Thyroid gland (tissue), 4 donors: ENCODE measurements around the gene GNAI1. TPM values are rescaled to one million over a fixed set of nuclear protein-coding genes. Genes with fewer than 3 reads are reported as not detected.

Experiments
- DNase-seq, 2 donors: peaks; one replicate each; pipeline ENCODE4 v3.0.0-alpha.2; 2019
- H3K27ac ChIP-seq, 3 donors: fragments of 200-600 bp; sonication (generic); 1 replicate in 2 of 3; 2 replicates in 1 of 3; pipeline ENCODE4 v1.5.1; 2016 to 2019; ENCODE audit warnings: mild to moderate bottlenecking in 1 of 3, moderate library complexity in 1 of 3
- H3K27me3 ChIP-seq: fragments of 200-600 bp; sonication (generic); one replicate; pipeline ENCODE4 v1.5.1; 2019
- H3K36me3 ChIP-seq, 2 donors: fragments of 200-600 bp; sonication (generic); one replicate each; pipeline ENCODE4 v1.5.1; 2016 to 2019
- H3K4me1 ChIP-seq, 2 donors: fragments of 200-600 bp; sonication (generic); one replicate each; pipeline ENCODE4 v1.5.1; 2017 to 2019
- H3K4me3 ChIP-seq, 3 donors: fragments of 200-600 bp; sonication (generic); replicated peaks in 1 of 3; 1 replicate in 2 of 3; 2 replicates in 1 of 3; pipeline ENCODE4 v1.5.1; 2016; ENCODE audit warnings: mild to moderate bottlenecking in 1 of 3
- H3K9me3 ChIP-seq: fragments of 200-600 bp; sonication (generic); one replicate; pipeline ENCODE4 v1.5.1; 2017
- CTCF ChIP-seq, 6 experiments: fragments of 200-600 bp in 3 of 6; fragments of 450-650 bp in 3 of 6; sonication (generic) in 3 of 6; IDR thresholded peaks; one replicate each; pipeline ENCODE4 v1.5.1; 2016 to 2019; ENCODE audit warnings: antibody characterized with exemption in 6 of 6, mild to moderate bottlenecking in 2 of 6, inconsistent platforms in 1 of 6, moderate library complexity in 1 of 6
- POLR2A ChIP-seq, 2 donors: fragments of 450-650 bp; IDR thresholded peaks; one replicate each; pipeline ENCODE4 v1.6.1; 2017; ENCODE audit warnings: antibody characterized with exemption in 2 of 2, mild to moderate bottlenecking in 2 of 2, moderate library complexity in 1 of 2
- WGBS, 2 donors: methylation state at CpG; one replicate each; pipeline ENCODE4 v1.1.5; 2017; 5-methylcytosine and 5-hydroxymethylcytosine counted together
- intact Hi-C: fragments of 100-400 bp; cut with DNase I; formaldehyde crosslinking; loops from one replicate; pipeline ENCODE4 v1.15.1; 2023
- total RNA-seq, 4 donors: library from RNA; depleted of rRNA; stranded (reverse); fragments of >200 nt; gene quantifications; one replicate each; pipeline ENCODE4 v1.2.3, GENCODE V29; 2016

Gene GNAI1
- total RNA-seq, 4 donors from 2014 or later: 32.1 to 52.7 (median 47.4) TPM

- 94 to 95% methylated on average over 4 of the region's 4 CpGs for WGBS, 2 donors
- DNase-seq: no peak
- Histone ChIP-seq H3K9me3 (no peaks in the 10 kb centered on the region), H3K27me3 (no peaks in the 10 kb centered on the region), H3K4me1 (peaks cover 4 to 7% of the 10 kb centered on the region in 2 donors), H3K36me3 (no peaks in the 10 kb centered on the region), H3K4me3 (no peak overlapping the region), H3K27ac (no peak overlapping the region)
- TF ChIP-seq POLR2A (IDR thresholded peaks at IDR 0.05) (no peak), CTCF (IDR thresholded peaks at IDR 0.05) (no peak)
- intact Hi-C loops: no loop called here
Measured at GRCh38 chr7:80247891-80248290, 113.3 kb downstream of the GNAI1 start.

- H3K4me1 ChIP-seq: no peaks in the 10 kb centered on the region
- no peaks in the 10 kb centered on the region for H3K27me3 ChIP-seq
- no peaks in the 10 kb centered on the region for H3K36me3 ChIP-seq
- H3K4me3 ChIP-seq: no peak overlapping the region
- H3K9me3 ChIP-seq: no peaks in the 10 kb centered on the region
- no peak overlapping the region for H3K27ac ChIP-seq
- intact Hi-C loops: no loop called here
- TF ChIP-seq CTCF (IDR thresholded peaks at IDR 0.05) (no peak), POLR2A (IDR thresholded peaks at IDR 0.05) (no peak)
- DNase-seq: no peak
Measured at GRCh38 chr7:80249184-80249583, 114.6 kb downstream of the GNAI1 start.

DNA sequence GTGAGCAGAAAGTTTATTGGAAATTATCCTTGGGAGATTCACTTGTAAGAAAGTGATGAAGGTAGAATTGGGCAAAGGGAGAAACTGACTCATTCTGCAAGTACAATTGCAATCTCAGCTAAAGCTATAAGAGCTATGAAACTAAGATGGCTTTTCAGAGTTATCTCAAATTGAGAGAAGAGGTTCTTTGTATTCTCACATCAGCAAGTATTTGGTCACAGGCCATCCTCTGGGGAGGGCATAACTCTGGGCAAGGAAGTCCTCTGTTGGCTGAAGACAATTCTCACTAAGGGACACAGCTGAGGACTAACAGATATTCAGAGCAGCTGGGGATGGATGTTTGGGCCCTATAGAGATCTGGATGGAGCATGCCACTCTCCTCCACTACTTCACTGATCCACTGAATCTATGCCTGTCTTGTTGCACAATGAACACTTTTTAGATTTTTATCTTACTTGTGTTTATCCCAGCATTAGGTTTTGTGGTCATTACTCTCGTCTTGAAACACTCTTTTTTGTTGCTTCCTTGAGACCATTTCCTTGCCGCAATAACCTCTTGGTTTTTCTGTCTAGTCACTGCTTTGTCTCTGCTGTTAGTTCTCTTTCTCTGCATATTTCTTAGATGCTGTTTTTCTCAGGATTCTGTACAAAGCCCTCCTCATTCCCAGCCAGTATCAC, 115.1 kb downstream of the GNAI1 start:
- WGBS, 2 donors: 58 to 62% methylated on average over 2 of the region's 2 CpGs
- H3K27me3 ChIP-seq: no peaks in the 10 kb centered on the region
- intact Hi-C loops: no loop called here
- no peak overlapping the region for H3K4me3 ChIP-seq
- no peaks in the 10 kb centered on the region for H3K36me3 ChIP-seq
- no peaks in the 10 kb centered on the region for H3K9me3 ChIP-seq
- TF ChIP-seq POLR2A (IDR thresholded peaks at IDR 0.05) (no peak), CTCF (IDR thresholded peaks at IDR 0.05) (no peak)
- no peak for DNase-seq
- H3K27ac ChIP-seq: no peak overlapping the region
- H3K4me1 ChIP-seq: no peaks in the 10 kb centered on the region

DNA sequence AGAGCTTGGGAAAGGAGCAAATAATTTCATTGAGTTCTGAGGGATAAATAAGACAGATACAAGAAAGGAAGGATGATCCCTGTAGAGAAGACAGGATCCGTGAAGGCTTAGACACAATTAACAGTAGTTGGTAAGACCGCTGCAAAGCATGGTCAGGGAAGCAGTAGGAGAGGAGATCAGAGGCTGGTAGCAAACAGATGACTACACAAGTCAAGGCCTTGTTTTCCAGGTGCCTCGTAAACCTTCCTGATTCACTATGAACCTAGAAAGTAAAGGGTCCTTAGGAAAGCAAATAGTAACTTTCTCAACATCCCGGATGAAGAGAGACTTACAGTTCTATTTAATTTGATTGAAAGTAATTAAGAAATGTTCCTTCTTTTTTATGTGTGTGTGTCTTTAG, 118.6 kb downstream of the GNAI1 start:
- H3K9me3 ChIP-seq: no peaks in the 10 kb centered on the region
- WGBS, 2 donors: 93 to 95% methylated on average over 4 of the region's 4 CpGs
- H3K27me3 ChIP-seq: no peaks in the 10 kb centered on the region
- TF ChIP-seq POLR2A (IDR thresholded peaks at IDR 0.05): no peak
- no peak for TF ChIP-seq CTCF (IDR thresholded peaks at IDR 0.05)
- H3K36me3 ChIP-seq: no peaks in the 10 kb centered on the region
- DNase-seq: no peak
- no peaks in the 10 kb centered on the region for H3K4me1 ChIP-seq
- no peak overlapping the region for H3K4me3 ChIP-seq
- intact Hi-C loops: no loop called here
- no peak overlapping the region for H3K27ac ChIP-seq

GRCh38 chr7:80253653-80254052, 119.0 kb downstream of the GNAI1 start:
- 92 to 93% methylated on average over 2 of the region's 2 CpGs for WGBS, 2 donors
- no peak overlapping the region for H3K27ac ChIP-seq

More at GRCh38 chr7:80253653-80254052, 119.0 kb downstream of the GNAI1 start:
- Histone ChIP-seq H3K9me3 (no peaks in the 10 kb centered on the region), H3K36me3 (no peaks in the 10 kb centered on the region), H3K4me3 (no peak overlapping the region), H3K4me1 (no peaks in the 10 kb centered on the region), H3K27me3 (no peaks in the 10 kb centered on the region)
- TF ChIP-seq POLR2A (IDR thresholded peaks at IDR 0.05) (no peak), CTCF (IDR thresholded peaks at IDR 0.05) (no peak)
- intact Hi-C loops: no loop called here
- DNase-seq: no peak
